Astrocyte (in vitro differentiated cells and primary cell): ENCODE results near the gene DOCK3.

Source experiments
- CTCF ChIP-seq: IDR thresholded peaks from 2 replicates; pipeline ENCODE4 v1.5.1; 2011; ENCODE audit warnings: low read depth, mild to moderate bottlenecking, inconsistent platforms, low read length, moderate library complexity; ENCODE audit not compliant: insufficient read depth
- EZH2 ChIP-seq: IDR thresholded peaks from 2 replicates; pipeline ENCODE4 v1.6.1; 2012; ENCODE audit warnings: mild to moderate bottlenecking, low read length, inconsistent platforms; ENCODE audit not compliant: insufficient read depth

- TF ChIP-seq EZH2 (no peak), CTCF (no peak)
Observed at GRCh38 chr3:50819882-50820281, 145.2 kb downstream of the DOCK3 start.
